ENCODE measurements around the gene EN2. TPM values are rescaled to one million over a fixed set of nuclear protein-coding genes. Genes with fewer than 3 reads are reported as not detected.

The EN2 gene
- total RNA-seq, 2 experiments from 2014 or later = not detected

DNA sequence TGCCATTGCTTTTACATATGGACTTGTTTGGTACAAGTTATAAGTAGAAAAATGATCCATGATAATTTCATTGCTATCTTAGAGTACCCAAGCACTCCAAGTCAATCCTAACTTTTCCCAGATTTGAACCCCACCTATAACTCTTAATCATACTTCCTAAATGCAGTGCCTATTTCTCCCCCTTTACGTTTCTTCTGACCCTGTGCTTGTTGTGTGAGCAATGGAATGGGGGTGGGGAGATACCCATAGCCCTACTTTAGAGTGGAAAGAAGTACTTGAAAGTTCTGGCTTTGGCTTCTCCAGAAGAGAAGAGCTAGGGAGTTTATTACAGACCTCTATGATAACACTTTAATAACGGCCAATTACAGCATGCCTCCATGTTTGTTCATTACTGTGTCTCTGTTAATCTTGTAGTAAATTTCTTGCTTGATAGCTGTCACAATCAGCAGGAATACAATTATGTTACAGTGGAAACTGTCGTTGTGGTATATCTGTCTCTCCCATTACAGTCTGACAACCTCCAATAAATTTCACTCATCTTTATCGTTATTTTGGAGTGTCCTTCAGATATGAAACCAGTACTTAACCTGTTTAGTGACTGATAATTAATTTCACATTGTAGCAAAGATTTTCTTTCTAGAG lies 54.4 kb downstream of the EN2 start:
- peaks cover 63% of the 10 kb centered on the region for H3K27me3 Mint-ChIP-seq
- CTCF ChIA-PET = interaction anchor here (1.1 kb wide), 1 partner anchor 86 kb away, joined by 3 read pairs; no protein-coding TSS in a partner anchor
- no peak overlapping the region for H3K27ac Mint-ChIP-seq
- peaks cover 10% of the 10 kb centered on the region for H3K4me1 Mint-ChIP-seq
- H3K9me3 Mint-ChIP-seq = no peaks in the 10 kb centered on the region
- H3K36me3 Mint-ChIP-seq (ENCODE audit: low read depth) = peaks cover 5% of the 10 kb centered on the region
- DNase-seq = no peak
- no peak overlapping the region for H3K4me3 Mint-ChIP-seq
- POLR2A ChIA-PET = interaction anchor here (1.0 kb wide), 1 partner anchor 14 kb away, joined by 3 read pairs; no protein-coding TSS in a partner anchor

DNA sequence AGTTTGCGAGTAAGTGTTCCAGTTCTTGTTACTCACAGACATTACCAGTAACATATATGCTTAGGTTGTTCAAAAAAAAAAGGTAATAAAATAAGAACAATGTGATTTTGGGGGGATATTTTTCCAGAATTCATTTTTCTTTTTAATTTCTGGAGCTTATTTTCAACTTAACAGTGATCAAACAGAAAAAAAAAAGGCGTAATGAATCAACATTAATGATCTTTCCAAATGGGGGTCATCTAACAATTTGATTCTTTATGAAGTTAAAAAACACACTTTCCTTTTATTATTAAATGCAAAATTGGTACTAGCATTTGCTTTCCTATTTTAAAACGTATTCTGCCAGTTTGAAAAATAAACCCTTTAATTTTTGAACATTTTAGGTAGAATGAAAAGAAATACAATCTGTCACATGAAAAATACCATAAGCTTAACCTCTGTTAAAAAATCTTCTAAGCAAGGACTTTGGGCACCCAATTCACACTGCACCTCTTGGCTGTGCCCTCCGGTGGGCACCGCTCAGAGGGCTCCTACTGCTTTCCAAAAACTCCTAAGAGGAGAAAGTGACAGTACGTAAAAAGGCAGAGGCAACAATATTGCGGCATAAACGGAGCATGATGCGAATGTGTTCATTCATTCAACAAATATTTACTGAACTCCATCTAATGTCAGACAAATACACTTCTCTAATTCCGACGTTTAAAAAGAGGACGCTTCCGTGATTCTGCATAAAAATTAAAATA lies 55.8 kb downstream of the EN2 start:
- no peak overlapping the region for H3K4me3 Mint-ChIP-seq
- no peaks in the 10 kb centered on the region for H3K9me3 Mint-ChIP-seq
- H3K4me1 Mint-ChIP-seq = peaks cover 10% of the 10 kb centered on the region
- POLR2A ChIA-PET = no interaction called here
- no peak for DNase-seq
- CTCF ChIA-PET = no interaction called here
- H3K27ac Mint-ChIP-seq = no peak overlapping the region
- H3K27me3 Mint-ChIP-seq = peaks cover 52% of the 10 kb centered on the region
- H3K36me3 Mint-ChIP-seq (ENCODE audit: low read depth) = peaks cover 5% of the 10 kb centered on the region

DNA sequence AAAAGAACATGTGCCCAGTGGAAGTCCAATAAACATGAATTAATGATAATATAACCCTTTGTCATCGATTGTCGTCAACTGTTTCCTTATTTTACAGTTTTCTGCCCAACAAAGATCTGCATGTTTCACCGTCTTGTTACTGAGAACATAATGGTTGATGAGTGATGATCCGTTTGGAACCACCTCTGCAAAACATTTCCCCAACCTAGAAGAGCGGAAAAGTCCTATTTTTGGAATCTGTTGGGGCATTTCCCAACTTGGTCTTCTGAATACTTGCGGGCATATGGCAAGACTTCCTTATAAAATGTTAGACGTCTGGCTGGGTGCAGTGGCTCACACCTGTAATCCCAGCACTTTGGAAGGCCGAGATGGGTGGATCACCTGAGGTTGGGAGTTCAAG lies 56.4 kb downstream of the EN2 start:
- ChIA-PET CTCF (no interaction called here), POLR2A (no interaction called here)
- H3K27ac Mint-ChIP-seq = no peak overlapping the region
- peaks cover under 1% of the 10 kb centered on the region for H3K36me3 Mint-ChIP-seq (ENCODE audit: low read depth)
- DNase-seq = no peak
- peaks cover 6% of the 10 kb centered on the region for H3K4me1 Mint-ChIP-seq
- H3K4me3 Mint-ChIP-seq = no peak overlapping the region
- peaks cover 46% of the 10 kb centered on the region for H3K27me3 Mint-ChIP-seq
- no peaks in the 10 kb centered on the region for H3K9me3 Mint-ChIP-seq

Other genes starting within 250 kb of the EN2 start
- gene INSIG1, start 160.3 kb upstream of the EN2 start, total RNA-seq = 100 to 1,000 TPM; 276 to 283 TPM
- gene CNPY1, start 88.4 kb downstream of the EN2 start, total RNA-seq = not detected
- 10 to 100 TPM; 75.8 to 76.5 TPM for gene RBM33, start 186.5 kb downstream of the EN2 start, total RNA-seq

All from activated CD4-positive, alpha-beta memory T cell treated with anti-CD3 and anti-CD28 coated beads, Interleukin-2, amount 10 ng/mL, durations not matched to agents 7 days and 5 days (primary cell).